HG03439 (cell line): ENCODE data around the gene ETV2.
"Not testable (repeated sequence)": the region's sequence is repeated elsewhere in the genome, so short reads cannot be mapped to it uniquely, and the experiment has no call there.

Experiments
- ATAC-seq: cut with Tn5 transposase; IDR thresholded peaks from one replicate; pipeline ENCODE4 v1.9.1; 2021; ENCODE audit warnings: mild to moderate bottlenecking, moderate library complexity; ENCODE audit not compliant: unreplicated experiment

ETV2 gene

DNA sequence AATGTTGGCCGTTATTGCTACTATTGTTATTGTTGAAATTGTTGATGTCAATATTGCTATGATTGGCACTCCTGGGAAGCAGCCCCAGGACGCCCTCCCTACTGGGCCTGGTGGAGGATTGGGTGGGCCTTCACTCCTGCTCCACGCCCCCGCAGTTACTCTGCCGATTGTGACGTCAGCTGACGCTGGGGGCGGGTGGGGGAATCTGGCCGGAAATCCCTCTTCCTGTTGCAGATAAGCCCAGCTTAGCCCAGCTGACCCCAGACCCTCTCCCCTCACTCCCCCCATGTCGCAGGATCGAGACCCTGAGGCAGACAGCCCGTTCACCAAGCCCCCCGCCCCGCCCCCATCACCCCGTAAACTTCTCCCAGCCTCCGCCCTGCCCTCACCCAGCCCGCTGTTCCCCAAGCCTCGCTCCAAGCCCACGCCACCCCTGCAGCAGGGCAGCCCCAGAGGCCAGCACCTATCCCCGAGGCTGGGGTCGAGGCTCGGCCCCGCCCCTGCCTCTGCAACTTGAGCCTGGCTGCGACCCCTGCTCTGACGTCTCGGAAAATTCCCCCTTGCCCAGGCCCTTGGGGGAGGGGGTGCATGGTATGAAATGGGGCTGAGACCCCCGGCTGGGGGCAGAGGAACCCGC, at the start of gene ETV2:
ETV2 (plus strand) TSS at position 231 of the 637 bp plus-strand sequence. CDS start 716 bp downstream, outside the sequence.
- ATAC-seq = no peak

DNA sequence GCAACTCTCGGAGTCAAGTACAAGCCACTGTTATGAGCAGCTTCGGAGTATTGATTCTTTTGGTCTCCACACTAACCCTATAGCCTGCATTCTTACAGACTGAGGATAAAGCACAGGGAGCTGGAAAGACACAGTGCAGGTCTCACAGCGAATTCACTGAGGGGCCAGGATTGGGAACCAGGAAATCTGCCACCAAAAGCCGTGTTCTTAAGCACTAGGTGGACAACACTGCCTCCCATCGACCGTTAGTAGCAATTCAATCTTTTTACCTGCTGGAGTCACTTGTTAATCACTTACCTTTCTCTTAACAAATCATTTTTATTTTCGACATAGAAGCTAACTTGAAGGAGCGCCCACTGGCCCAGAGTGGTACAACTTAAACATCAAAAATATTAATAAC, 49.3 kb upstream of the ETV2 start:
- no peak for ATAC-seq

GRCh38 chr19:35595026-35595425, 46.5 kb upstream of the ETV2 start:
- not testable (repeated sequence) for ATAC-seq

GRCh38 chr19:35595928-35596327, 45.6 kb upstream of the ETV2 start:
- no peak for ATAC-seq

- ATAC-seq = peak; percentile 59
Observed at GRCh38 chr19:35596366-35596999, 45.1 kb upstream of the ETV2 start.

GRCh38 chr19:35601971-35602370, 39.6 kb upstream of the ETV2 start:
- no peak for ATAC-seq

- ATAC-seq = not testable (repeated sequence)
Observed at GRCh38 chr19:35604436-35604835, 37.1 kb upstream of the ETV2 start.

DNA sequence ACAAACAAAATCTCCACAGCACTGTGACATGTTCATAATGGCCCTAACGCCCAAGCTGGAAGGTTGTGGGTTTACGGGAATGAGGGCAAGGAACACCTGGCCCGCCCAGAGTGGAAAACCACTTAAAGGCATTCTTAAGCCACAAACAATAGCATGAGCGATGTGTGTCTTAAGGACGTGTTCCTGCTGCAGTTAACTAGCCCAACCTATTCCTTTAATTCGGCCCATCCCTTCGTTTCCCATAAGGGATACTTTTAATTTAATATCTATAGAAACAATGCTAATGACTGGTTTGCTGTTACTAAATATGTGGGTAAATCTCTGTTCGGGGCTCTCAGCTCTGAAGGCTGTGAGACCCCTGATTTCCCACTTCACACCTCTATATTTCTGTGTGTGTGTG, 34.4 kb upstream of the ETV2 start:
- not testable (repeated sequence) for ATAC-seq

DNA sequence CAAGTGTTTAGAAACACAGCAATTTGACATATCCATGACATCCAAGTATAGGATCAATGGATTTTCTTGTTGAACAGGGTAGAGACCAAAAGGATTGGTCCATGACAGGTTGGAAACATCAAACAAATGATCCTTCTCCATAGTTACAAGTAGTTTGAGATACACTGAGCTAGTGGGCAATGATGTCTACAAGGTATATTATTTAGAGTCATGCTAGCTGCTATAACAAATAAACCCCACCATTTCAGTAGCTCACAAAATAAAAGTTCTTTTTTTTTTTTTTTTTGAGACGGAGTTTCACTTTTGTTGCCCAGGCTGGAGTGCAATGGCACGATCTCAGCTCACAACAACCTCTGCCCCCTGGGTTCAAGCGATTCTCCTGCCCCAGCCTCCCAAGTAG, 33.9 kb upstream of the ETV2 start:
- no peak for ATAC-seq

- ATAC-seq = no peak
Observed at GRCh38 chr19:35608251-35608650, 33.3 kb upstream of the ETV2 start.

DNA sequence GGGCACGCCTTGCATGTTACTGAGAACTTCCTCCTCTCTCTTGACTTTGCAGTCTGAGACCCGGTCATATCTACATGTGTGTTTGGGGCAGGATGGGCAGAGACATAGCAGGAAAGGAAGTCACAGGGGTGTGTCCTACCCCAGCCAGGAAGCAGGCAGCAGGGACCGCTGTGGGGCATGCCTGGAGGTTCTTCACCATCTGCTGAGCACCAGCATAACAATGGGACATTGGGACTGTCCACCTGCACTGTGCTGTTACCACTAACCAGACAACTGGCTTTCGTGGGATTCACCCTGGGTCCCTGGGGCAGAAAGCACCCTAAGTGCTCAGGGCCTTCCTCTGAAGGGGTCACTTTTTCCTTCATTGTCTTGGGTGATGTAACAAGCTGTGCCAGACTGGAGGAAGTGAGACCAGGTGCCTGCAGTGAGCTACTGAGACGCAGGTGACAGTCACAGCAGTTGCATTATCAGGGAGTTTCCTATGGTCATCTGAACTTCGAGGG, 31.6 kb upstream of the ETV2 start:
- ATAC-seq = no peak

- no peak for ATAC-seq
Observed at GRCh38 chr19:35612224-35612558, 29.4 kb upstream of the ETV2 start.

- peak; percentile 78 for ATAC-seq
Observed at GRCh38 chr19:35612559-35613321, 28.8 kb upstream of the ETV2 start, which contains the start of gene HAUS5. Gene HAUS5 (plus strand): TSS chr19:35612735. CDS start chr19:35612795, 60 bp downstream.

DNA sequence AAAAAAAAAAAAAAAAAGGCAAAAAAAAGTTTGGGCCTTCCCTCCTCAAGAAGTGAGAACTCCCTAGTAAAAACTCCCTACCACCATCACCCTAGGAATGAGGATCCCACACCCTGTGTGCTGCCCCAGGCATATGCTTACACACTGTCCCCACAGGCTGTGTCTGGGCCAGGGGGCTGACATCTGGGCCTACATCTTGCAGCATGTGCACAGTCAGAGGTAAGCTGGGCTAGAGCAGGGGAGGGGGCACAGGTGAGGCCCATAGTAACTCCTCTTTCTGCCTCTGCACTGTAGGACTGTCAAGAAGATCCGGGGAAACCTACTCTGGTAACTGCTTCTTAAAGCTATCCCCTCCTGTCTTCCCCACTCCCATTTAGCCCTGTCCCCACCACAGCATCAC, 28.0 kb upstream of the ETV2 start:
- ATAC-seq = no peak

DNA sequence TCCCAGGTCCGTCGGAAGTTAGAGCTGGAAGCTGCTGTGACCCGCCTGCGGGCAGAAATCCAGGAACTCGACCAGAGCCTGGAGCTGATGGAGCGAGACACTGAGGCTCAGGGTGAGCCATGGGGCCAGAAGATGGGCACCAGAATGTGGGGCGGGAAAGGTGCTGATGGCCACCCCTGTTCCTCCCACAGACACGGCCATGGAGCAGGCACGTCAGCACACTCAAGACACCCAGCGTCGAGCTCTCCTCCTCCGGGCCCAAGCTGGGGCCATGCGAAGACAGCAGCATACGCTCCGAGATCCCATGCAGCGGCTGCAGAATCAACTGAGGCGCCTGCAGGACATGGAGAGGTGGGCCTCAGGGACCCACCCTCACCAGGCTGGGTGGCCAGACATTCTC, 26.5 kb upstream of the ETV2 start:
- ATAC-seq = no peak

GRCh38 chr19:35618857-35619256, 22.7 kb upstream of the ETV2 start:
- ATAC-seq = no peak

DNA sequence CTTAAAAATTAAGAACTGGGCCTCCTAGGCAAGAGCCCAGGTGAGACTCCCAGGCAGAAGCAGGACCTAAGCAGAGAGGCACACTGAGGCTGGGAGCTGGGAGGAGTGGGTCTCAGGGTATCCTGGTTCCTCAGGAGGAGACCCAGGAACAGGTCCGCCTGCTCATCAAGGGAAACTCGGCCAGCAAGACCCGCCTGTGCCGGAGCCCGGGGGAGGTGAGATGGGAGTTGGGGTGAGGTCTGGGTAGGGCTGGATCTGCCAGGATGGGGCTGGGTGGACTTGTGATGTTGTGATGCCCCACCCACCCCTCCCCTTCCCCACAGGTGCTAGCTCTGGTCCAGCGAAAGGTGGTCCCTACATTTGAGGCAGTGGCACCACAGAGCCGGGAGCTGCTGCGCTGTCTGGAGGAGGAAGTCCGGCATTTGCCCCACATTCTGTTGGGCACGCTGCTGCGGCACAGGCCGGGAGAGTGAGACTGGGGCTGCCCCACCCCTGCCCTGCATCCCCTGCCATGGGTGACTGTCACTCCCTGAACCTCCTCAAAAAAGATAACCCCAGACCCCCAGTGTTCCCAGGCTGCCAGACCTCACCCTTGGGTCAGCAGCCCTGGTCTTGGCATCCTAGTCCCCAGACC, 22.1 kb upstream of the ETV2 start:
- ATAC-seq = no peak

DNA sequence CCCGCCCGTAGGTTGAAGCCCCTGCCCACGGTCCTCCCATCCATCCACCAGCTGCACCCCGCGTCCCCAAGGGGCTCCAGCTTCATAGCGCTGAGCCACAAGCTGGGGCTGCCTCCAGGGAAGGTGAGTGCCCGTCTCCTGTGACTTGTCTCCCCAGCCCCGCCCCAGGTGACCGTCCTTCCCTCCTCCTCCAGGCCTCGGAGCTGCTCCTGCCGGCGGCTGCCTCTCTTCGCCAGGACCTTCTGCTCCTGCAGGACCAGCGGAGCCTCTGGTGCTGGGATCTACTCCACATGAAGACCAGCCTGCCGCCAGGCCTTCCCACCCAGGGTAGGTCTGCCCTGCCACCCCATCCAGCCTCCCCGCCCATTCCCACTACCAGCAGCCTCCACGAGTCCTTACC, 21.5 kb upstream of the ETV2 start:
- ATAC-seq = no peak

- ATAC-seq = no peak
Observed at GRCh38 chr19:35621708-35622107, 19.8 kb upstream of the ETV2 start.

DNA sequence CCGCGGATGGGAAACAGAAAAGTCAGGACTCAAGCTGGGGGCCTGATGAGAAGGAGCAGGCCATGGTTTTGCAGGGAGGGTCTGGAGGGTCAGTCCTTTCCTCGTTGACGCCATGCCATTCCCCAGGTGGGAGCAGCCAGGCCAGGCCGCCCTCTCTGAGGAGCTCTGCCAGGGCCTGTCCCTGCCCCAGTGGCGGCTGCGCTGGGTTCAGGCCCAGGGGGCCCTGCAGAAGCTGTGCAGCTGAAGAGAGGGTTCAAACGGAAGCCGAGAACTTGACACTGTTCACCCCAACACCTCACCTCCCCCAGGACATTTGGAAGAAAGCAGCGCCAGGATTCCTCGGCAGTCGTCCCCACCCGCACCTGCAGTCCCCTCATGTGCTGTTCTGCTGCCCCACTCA, 18.8 kb upstream of the ETV2 start:
- no peak for ATAC-seq

GRCh38 chr19:35623327-35624010, 18.1 kb upstream of the ETV2 start:
- ATAC-seq = no peak
